ENCODE measurements around the gene ZNF784.
A peak's percentile ranks its signal among the peaks of the same experiment; 100 is the strongest.
"Not testable (repeated sequence)": the region's sequence is repeated elsewhere in the genome, so short reads cannot be mapped to it uniquely, and the experiment has no call there.

ZNF784 gene

GRCh38 chr19:55586976-55587668, 37.2 kb downstream of the ZNF784 start:
- peak; percentile 94 to 95 for DNase-seq (ENCODE audit: low read depth in 2 of 2)
- H3K4me3 ChIP-seq (replicated peaks in 1 of 2; ENCODE audit: low read depth in 2 of 2, low read length in 2 of 2), result peak overlapping the region; percentile 36 to 50
- TF ChIP-seq CTCF (IDR thresholded peaks at IDR 0.05; ENCODE audit: low read depth, low read length), result no peak

GRCh38 chr19:55585658-55586339, 38.6 kb downstream of the ZNF784 start:
- H3K4me3 ChIP-seq (replicated peaks in 1 of 2; ENCODE audit: low read depth in 2 of 2, low read length in 2 of 2), result peak overlapping the region; percentile 32 to 34
- DNase-seq (ENCODE audit: low read depth in 2 of 2), result peak; percentile 74 to 90
- TF ChIP-seq CTCF (IDR thresholded peaks at IDR 0.05; ENCODE audit: low read depth, low read length), result no peak

GRCh38 chr19:55584871-55585270, 39.5 kb downstream of the ZNF784 start:
- no peak for TF ChIP-seq CTCF (IDR thresholded peaks at IDR 0.05; ENCODE audit: low read depth, low read length)
- DNase-seq (ENCODE audit: low read depth in 2 of 2), result no peak
- H3K4me3 ChIP-seq (replicated peaks in 1 of 2; ENCODE audit: low read depth in 2 of 2, low read length in 2 of 2), result no peak overlapping the region

- H3K4me3 ChIP-seq (replicated peaks in 1 of 2; ENCODE audit: low read depth in 2 of 2, low read length in 2 of 2); DNase-seq (ENCODE audit: low read depth in 2 of 2): not testable (repeated sequence)
Measured at GRCh38 chr19:55583897-55584296, 40.5 kb downstream of the ZNF784 start.

GRCh38 chr19:55582284-55582683, 42.1 kb downstream of the ZNF784 start:
- not testable (repeated sequence) for H3K4me3 ChIP-seq (replicated peaks in 1 of 2; ENCODE audit: low read depth in 2 of 2, low read length in 2 of 2); DNase-seq (ENCODE audit: low read depth in 2 of 2)

GRCh38 chr19:55581823-55582223, 42.5 kb downstream of the ZNF784 start:
- no peak for TF ChIP-seq CTCF (IDR thresholded peaks at IDR 0.05; ENCODE audit: low read depth, low read length)
- DNase-seq (ENCODE audit: low read depth in 2 of 2), result no peak
- H3K4me3 ChIP-seq (replicated peaks in 1 of 2; ENCODE audit: low read depth in 2 of 2, low read length in 2 of 2), result no peak overlapping the region

- H3K4me3 ChIP-seq (replicated peaks in 1 of 2; ENCODE audit: low read depth in 2 of 2, low read length in 2 of 2), result peak overlapping the region; percentile 65 to 99
- no peak for DNase-seq (ENCODE audit: low read depth in 2 of 2)
- TF ChIP-seq CTCF (IDR thresholded peaks at IDR 0.05; ENCODE audit: low read depth, low read length), result no peak
Measured at GRCh38 chr19:55581145-55581822, 43.1 kb downstream of the ZNF784 start.
